Measurements from ENCODE around the gene CRKL.

CRKL gene

GRCh38 chr22:20998411-20999336, 81.5 kb downstream of the CRKL start:
- peak; percentile 23 for DNase-seq

DNA sequence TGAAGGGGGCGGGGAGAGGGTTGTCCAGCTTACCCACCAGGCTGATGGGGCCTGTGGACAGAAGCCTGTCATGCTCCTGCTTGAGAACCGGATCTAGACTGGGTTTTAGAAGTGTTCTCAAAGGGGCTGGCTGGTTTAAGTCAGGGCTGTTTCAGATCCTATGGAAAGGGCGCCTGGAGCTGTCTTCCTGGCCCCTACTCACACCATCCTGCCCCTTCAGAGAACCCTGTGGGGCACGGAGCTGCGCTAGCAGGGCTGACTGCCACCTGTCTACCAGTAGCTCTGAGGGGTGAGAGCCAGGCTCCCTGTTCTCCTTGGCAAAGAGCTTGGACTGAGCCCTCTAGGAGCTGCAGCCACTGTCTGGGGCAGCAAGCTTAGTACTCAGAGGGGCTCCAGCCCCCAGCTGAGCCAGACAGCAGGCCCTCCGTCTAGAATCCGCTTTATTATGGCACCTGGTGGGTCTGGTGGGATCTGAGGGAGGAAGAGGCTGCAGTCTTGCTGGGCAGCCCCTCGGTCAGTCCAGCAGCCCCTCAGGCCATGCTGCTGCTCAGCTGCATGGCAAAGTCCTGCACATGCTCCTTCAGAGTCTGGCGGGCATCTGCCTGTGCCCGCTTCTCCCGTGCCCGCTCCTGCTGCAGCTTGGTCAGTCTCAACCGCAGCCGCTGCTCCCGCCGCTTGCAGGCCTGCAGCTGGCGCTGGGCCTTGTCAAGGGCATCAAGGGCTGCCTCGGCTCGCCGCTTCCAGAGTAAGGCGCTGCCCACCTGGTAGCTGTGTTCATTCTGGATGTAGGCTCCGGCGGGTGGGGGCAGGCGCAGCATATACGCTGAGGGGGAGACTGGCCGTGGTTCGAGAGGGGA, 82.4 kb downstream of the CRKL start:
- no peak for DNase-seq

DNA sequence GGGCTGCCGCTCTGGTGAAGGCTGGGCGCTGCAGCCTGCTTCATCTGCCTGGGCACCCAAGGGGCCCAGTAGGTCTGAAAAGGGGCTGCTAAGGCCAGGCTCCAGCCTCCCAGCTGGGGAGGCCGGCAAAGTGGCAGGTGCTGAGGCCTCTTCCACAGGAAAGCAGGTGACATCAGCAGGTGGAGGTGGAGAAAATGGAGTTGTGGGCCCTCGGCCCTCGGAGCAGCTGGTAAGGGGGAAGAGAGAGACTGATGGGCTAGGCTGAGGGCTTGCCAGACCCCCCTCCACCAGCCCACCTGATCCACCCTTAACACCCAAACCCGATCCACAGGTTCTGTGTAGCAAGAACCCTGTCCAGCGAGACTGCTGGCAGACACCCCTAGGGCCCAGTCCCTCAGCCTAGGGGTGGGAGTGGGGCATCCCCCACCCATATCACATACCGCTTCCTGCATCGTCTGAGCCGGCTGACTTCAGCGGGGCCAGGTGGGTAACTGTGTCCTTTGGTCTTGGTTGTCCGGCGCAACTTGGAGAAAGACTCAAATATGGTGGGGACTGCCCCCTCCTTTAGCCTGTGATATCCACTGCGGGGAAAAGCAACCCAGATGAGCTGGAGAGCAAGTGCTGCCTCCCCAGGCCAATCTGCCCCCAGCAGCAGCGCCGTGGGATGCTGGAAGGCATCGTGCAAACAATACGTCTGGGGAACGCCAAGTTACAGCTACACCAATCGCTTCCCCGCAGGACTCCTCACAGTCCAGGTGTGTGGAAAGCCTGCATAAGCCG, 83.2 kb downstream of the CRKL start:
- DNase-seq = peak; percentile 24

DNA sequence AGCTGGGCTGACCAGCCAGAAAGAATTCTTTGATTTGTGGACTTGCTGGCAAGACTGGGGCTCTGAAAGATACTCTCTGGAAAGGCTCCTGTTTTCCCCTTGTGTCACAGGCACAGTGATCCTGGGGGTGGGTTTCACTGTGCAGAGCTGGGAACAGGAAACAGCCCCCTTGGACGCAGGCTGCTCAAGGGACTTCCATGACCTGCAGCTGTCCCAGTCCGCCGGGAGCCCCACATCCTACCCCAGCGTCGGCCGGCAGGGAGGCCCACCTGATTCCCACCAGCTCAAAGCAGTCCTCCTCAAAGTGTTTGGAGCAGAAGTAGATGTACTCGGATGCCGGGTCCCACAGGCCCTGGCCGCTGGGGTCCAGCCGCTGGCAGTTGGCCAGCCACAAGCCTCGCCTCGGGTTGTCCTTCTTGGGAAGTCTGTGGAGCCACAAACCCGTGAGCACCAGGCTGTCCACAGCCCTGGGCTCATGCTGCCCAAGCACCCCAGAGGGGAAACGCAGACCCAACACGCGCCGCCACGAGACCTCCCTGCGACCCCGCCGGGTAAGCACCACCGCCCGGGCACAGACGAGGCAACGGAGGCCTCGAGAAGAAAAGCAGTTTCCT, 83.9 kb downstream of the CRKL start:
- no peak for DNase-seq

DNA sequence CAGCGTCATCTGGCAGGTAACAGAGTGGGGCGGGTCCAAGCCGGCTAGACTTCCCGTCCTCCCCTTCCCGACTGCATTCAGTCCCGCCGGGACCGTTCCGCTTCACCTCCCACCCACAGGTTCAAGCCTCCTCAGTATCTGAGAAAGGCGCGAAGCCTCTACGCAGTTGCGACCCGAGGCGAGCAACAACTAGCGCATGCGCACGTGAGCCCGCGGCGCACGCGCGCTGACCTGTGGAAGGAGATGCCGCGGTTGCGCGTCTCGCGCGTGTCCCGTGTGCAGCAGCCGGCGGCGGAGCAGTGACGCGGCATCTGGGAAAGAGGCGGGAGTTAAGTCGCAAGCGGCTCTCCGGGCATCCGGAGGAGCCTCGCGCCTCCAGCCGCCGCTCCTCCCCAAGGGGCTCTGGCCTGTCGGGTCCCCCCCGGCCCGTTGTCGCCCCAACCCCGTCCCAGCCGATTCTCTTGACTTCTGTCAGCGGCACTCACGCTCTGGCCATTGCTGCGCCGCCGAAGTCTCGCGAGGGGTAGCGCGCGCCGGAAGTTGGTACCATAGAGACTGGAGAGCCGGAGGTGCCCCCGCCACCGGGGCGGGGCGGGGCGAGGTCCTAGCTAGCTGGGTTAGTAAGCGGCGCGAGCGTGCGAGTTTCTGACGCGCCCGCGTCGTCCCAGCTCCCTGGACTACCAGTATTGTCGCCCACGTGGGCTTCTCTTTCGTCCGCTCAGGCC, 84.6 kb downstream of the CRKL start, which contains the start of gene THAP7:
TSS of gene THAP7 (minus strand) at position 518 of the 725 bp plus-strand sequence. CDS start at position 311, 207 bp downstream.
- peak; percentile 98 for DNase-seq

Data from stimulated activated CD4-positive, alpha-beta T cell treated with anti-CD3 and anti-CD28 coated beads, Interleukin-15, amount 100 ng/mL, for 24 hours (primary cell).